ENCODE data around the gene TMEM270.

- no peak for TF ChIP-seq CTCF (IDR thresholded peaks at IDR 0.05)
- no peak for TF ChIP-seq NR3C1 (CRISPR knock-in tag; conservative IDR thresholded peaks at IDR 0.05; ENCODE audit: low read depth)
- no peak for TF ChIP-seq KAT7 (CRISPR knock-in tag; IDR thresholded peaks at IDR 0.05; ENCODE audit: borderline replicate concordance)
- TF ChIP-seq CREB1 (CRISPR knock-in tag; IDR thresholded peaks at IDR 0.05): no peak
Measured at GRCh38 chr7:73829505-73829904, 31.5 kb upstream of the TMEM270 start.

All from WTC11 (cell line).